Transverse colon (tissue), 4 donors: ENCODE results near the gene VSTM4.

Source experiments
- POLR2A ChIP-seq: fragments of 450-650 bp; IDR thresholded peaks from one replicate; pipeline ENCODE4 v1.6.1; 2016; ENCODE audit warnings: antibody characterized with exemption, mild to moderate bottlenecking, moderate library complexity
- POLR2AphosphoS5 ChIP-seq, 3 donors: sonication (generic); formaldehyde crosslinking; IDR thresholded peaks; one replicate each; pipeline ENCODE4 v1.6.1; 2016; ENCODE audit warnings: antibody characterized with exemption in 3 of 3
- TF ChIP-seq, protein P1 (sequence below), 5 experiments: fragments of 200-600 bp in 3 of 5; fragments of 450-650 bp in 2 of 5; sonication (generic) in 3 of 5; IDR thresholded peaks; 1 replicate in 2 of 5; 2 replicates in 3 of 5; pipeline ENCODE4 v1.5.1; 2016 to 2017; ENCODE audit warnings: antibody characterized with exemption in 5 of 5, inconsistent platforms in 3 of 5, mild to moderate bottlenecking in 2 of 5, moderate library complexity in 1 of 5

DNA sequence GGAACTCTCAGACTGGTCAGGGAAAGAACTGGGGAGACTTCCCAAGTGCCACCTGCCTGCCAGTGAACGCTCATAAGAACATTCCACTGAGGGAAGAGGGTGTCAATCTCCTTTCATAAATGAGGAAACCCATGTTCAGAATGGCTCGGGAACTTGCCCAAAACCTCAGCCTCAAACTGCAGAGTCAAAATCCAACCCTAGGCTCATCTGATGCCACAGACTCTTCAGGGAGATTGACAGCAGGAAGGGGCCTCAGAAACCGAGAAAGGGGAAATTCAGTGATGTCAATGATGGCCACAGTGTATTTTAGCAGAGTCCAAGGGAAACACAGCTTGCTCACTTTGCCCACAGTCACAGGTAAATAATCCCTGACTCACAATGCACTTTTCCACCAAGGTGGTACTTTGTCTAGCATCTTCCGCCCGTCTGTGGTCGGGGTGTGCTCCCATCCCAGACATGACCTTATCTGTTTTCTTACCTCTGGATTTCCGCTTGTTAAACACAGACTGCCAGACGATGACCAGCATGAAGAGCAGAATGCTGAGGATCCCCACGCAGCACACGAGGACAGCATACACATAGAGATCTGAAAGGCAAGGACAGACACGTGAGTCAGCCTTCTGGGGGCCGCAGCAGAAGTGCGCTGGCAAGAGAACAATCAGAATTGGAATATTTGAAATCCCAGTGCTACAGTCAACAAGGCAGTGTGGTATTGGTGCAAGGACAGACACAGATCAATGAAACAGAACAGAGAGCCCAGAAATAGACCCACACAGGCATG, 38.4 kb downstream of the VSTM4 start:
- TF ChIP-seq POLR2A (no peak), POLR2AphosphoS5 (IDR thresholded peaks at IDR 0.05) (no peak)
- TF ChIP-seq, protein P1, sequence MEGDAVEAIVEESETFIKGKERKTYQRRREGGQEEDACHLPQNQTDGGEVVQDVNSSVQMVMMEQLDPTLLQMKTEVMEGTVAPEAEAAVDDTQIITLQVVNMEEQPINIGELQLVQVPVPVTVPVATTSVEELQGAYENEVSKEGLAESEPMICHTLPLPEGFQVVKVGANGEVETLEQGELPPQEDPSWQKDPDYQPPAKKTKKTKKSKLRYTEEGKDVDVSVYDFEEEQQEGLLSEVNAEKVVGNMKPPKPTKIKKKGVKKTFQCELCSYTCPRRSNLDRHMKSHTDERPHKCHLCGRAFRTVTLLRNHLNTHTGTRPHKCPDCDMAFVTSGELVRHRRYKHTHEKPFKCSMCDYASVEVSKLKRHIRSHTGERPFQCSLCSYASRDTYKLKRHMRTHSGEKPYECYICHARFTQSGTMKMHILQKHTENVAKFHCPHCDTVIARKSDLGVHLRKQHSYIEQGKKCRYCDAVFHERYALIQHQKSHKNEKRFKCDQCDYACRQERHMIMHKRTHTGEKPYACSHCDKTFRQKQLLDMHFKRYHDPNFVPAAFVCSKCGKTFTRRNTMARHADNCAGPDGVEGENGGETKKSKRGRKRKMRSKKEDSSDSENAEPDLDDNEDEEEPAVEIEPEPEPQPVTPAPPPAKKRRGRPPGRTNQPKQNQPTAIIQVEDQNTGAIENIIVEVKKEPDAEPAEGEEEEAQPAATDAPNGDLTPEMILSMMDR (IDR thresholded peaks at IDR 0.05): no peak
